Activated naive CD4-positive, alpha-beta T cell treated with anti-CD3 and anti-CD28 coated beads for 36 hours (primary cell): ENCODE measurements around the gene NUDT16L1. TPM values are rescaled to one million over a fixed set of nuclear protein-coding genes. Genes with fewer than 3 reads are reported as not detected.
A peak's percentile ranks its signal among the peaks of the same experiment; 100 is the strongest.

Experiments used
- CTCF ChIA-PET: fragments of 350-600 bp; sonication (Branson Sonifier 250); formaldehyde crosslinking; loops from one replicate; lab custom pipeline; 2021; ENCODE audit warnings: antibody characterized with exemption; lab: Charles Lee
- DNase-seq: peaks from one replicate; pipeline ENCODE4 v3.0.0-alpha.2; 2020
- H3K27ac Mint-ChIP-seq: one replicate; pipeline ENCODE4 v1.8.0; 2021; ENCODE audit warnings: mild to moderate bottlenecking, mixed read lengths
- H3K27me3 Mint-ChIP-seq: one replicate; pipeline ENCODE4 v1.8.0; 2021; ENCODE audit warnings: low read depth, mixed read lengths
- H3K36me3 Mint-ChIP-seq: one replicate; pipeline ENCODE4 v1.8.0; 2021; ENCODE audit warnings: low read depth, mixed read lengths
- H3K4me1 Mint-ChIP-seq: one replicate; pipeline ENCODE4 v1.8.0; 2021; ENCODE audit warnings: low read depth, mixed read lengths
- H3K4me3 Mint-ChIP-seq: one replicate; pipeline ENCODE4 v1.8.0; 2021; ENCODE audit warnings: mild to moderate bottlenecking, moderate library complexity, mixed read lengths
- H3K9me3 Mint-ChIP-seq: one replicate; pipeline ENCODE4 v1.8.0; 2021; ENCODE audit warnings: mixed read lengths
- intact Hi-C: fragments of 100-400 bp; cut with micrococcal nuclease; formaldehyde crosslinking; loops from one replicate; pipeline ENCODE4 v1.15.1; 2023
- total RNA-seq, 2 experiments: library from RNA; stranded (reverse); gene quantifications; one replicate each; pipeline ENCODE4 v1.2.3, GENCODE V29; 2021

Gene NUDT16L1
- total RNA-seq, 2 experiments from 2014 or later, result 20.0 to 20.7 TPM

GRCh38 chr16:4655801-4656200 lies 37.6 kb upstream of the NUDT16L1 start:
- CTCF ChIA-PET, result interaction anchor here (0.7 kb wide), 1 partner anchor 81 kb away, joined by 4 read pairs; no protein-coding TSS in a partner anchor
- no peaks in the 10 kb centered on the region for H3K27me3 Mint-ChIP-seq
- H3K9me3 Mint-ChIP-seq, result no peaks in the 10 kb centered on the region
- intact Hi-C loops, result no loop called here
- H3K27ac Mint-ChIP-seq, result no peak overlapping the region
- peaks cover 21% of the 10 kb centered on the region for H3K4me1 Mint-ChIP-seq
- DNase-seq, result no peak
- H3K36me3 Mint-ChIP-seq, result peaks cover 17% of the 10 kb centered on the region
- H3K4me3 Mint-ChIP-seq, result no peak overlapping the region

DNA sequence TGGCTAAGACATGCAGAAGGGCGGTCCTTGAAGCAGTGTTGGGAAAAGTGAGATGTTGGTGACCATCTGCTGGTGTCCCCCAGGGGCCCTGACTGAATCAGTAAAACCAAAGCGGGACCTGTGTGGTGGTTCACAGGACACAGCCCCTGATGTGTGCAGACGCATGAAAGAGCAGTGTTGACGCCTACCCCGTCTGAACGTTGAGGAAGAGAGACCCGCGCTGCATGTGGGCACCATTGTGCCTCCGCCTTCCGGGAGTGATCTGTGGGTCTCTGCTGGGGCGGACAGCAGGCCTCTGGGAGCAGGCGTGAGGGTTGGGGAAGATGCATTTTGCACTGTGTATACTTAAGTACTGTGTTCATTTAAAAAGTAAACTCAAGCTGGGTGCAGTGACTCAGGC lies 37.1 kb upstream of the NUDT16L1 start:
- no peaks in the 10 kb centered on the region for H3K27me3 Mint-ChIP-seq
- H3K4me3 Mint-ChIP-seq, result no peak overlapping the region
- DNase-seq, result no peak
- H3K36me3 Mint-ChIP-seq, result peaks cover 17% of the 10 kb centered on the region
- no peak overlapping the region for H3K27ac Mint-ChIP-seq
- peaks cover 26% of the 10 kb centered on the region for H3K4me1 Mint-ChIP-seq
- CTCF ChIA-PET, result no interaction called here
- intact Hi-C loops, result no loop called here
- no peaks in the 10 kb centered on the region for H3K9me3 Mint-ChIP-seq

- Mint-ChIP-seq H3K9me3 (no peaks in the 10 kb centered on the region), H3K36me3 (peaks cover 16% of the 10 kb centered on the region), H3K4me1 (peaks cover 33% of the 10 kb centered on the region), H3K27ac (no peak overlapping the region), H3K27me3 (no peaks in the 10 kb centered on the region), H3K4me3 (no peak overlapping the region)
- no peak for DNase-seq
- intact Hi-C loops, result no loop called here
- CTCF ChIA-PET, result no interaction called here
Measured at GRCh38 chr16:4656695-4657686, 36.4 kb upstream of the NUDT16L1 start.

DNA sequence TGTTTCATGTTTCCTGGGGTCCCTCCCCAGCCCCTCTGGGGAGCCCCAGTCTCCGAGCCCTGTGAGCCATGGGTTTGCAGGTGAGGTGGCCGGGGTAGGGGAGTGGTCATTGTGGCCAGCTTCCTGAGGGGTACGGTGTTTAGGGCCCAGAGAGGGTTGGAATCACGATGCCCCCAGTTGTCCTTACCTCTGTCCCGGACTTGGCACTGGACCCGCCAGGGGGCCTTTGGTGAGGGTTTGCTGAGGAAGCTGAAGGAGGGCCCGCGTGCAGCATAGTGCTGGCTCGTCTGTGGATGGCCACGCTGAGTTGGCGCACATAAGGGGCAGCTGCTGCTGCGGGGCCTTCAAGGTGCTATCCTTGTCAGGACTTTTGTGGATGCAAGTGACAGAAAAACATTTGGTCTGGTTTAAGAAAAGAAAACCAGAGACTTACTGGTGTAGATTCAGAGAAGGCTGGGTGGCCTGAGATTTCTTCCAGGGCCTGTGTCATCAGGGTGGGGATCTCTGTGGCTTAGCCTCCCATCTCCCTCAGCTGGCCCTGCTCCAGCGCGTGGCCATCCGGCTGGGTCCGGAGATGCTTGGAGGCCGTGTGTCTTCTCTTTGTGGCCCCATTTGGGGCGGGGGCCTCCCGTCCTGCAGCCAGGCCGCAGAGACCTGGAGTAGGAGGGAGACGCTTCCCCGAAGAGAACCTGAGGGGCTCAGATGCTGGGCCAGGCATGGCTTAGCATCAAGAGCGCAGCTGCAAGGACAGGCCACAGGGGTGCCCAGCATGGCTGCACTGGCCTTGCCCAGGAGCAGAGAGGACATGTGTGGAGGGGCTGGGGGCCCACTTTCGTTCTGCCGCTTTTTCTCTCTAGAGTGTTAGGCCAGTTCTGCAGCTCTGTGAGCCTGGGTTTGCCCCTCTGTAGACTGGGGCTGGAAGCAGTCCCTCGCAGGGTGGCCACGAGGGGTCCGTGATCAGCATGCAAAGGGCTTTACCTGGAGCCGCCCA lies 33.7 kb upstream of the NUDT16L1 start:
- no peaks in the 10 kb centered on the region for H3K9me3 Mint-ChIP-seq
- no peaks in the 10 kb centered on the region for H3K27me3 Mint-ChIP-seq
- peaks cover 57% of the 10 kb centered on the region for H3K4me1 Mint-ChIP-seq
- peaks cover 19% of the 10 kb centered on the region for H3K36me3 Mint-ChIP-seq
- H3K4me3 Mint-ChIP-seq, result no peak overlapping the region
- intact Hi-C loops, result loop anchor here (2.0 kb wide), 1 partner anchor 17 kb away; no protein-coding TSS in a partner anchor
- DNase-seq, result no peak
- H3K27ac Mint-ChIP-seq, result no peak overlapping the region
- CTCF ChIA-PET, result interaction anchor here (0.9 to 1.2 kb wide), 2 partner anchors 8 to 34 kb away, joined by 4 to 6 read pairs; no protein-coding TSS in a partner anchor

DNA sequence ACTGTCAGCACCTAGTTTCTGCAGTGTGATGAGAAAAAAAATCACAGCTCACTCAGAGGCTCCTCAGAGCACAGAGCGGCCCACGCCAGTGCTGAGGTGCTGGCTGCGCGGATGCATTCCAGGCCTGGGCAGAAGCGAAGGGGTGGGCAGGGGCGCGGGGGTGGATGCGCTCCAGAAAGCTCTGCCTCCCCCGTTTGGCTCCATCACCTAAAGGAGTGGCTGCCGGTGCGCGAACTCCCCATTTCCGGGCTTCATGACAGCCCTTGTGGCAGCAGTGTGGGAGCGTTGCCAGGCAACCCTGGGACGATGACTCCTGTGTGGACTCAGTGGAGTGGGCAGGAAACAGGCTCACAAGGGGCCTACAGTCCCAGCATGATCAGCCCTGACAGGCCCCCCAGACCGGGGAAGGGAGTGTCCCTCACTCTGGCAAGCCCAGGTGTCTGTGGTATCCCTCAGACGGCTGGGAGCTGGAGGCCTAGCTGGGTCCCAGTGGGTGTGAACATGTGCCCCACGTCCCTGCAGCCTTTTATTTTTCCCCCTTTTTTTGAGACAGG lies 32.8 kb upstream of the NUDT16L1 start:
- Mint-ChIP-seq H3K27ac (peak overlapping the region; percentile 61), H3K27me3 (no peaks in the 10 kb centered on the region), H3K4me1 (peaks cover 65% of the 10 kb centered on the region), H3K4me3 (no peak overlapping the region), H3K36me3 (peaks cover 18% of the 10 kb centered on the region), H3K9me3 (no peaks in the 10 kb centered on the region)
- intact Hi-C loops, result loop anchor here (2.0 kb wide), 1 partner anchor 16 kb away; no protein-coding TSS in a partner anchor
- CTCF ChIA-PET, result interaction anchor here (0.7 to 1.0 kb wide), 3 partner anchors 9 to 178 kb away, joined by 5 to 7 read pairs (median 6); no protein-coding TSS in a partner anchor
- DNase-seq, result peak; percentile 89

DNA sequence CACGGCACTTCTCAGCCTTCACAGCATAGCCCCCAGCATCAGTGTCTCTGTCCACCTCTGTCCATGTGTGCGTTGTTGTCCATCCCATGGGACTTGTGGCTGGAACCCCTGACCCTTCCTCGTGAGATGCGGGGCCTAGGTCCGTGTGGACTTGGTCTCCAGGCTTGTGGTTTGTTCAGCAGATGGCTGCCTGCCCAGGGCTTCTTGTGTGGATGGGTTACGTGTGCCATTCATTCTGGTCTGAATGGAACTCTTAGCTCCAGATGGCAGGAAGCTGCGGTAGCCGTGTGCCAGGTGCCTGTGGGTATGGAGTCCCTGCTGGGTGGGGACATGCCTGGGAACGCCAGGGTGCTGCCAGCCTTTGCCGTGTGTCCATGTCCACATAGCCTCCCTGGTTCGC lies 31.7 kb upstream of the NUDT16L1 start:
- peaks cover 17% of the 10 kb centered on the region for H3K36me3 Mint-ChIP-seq
- peaks cover 69% of the 10 kb centered on the region for H3K4me1 Mint-ChIP-seq
- CTCF ChIA-PET, result no interaction called here

GRCh38 chr16:4663465-4663776 lies 29.9 kb upstream of the NUDT16L1 start:
- Mint-ChIP-seq H3K27me3 (no peaks in the 10 kb centered on the region), H3K9me3 (no peaks in the 10 kb centered on the region), H3K36me3 (peaks cover 15% of the 10 kb centered on the region), H3K4me3 (no peak overlapping the region), H3K27ac (peak overlapping the region; percentile 86), H3K4me1 (peaks cover 69% of the 10 kb centered on the region)
- CTCF ChIA-PET, result no interaction called here
- intact Hi-C loops, result no loop called here
- no peak for DNase-seq

More for the DNA sequence above, 31.7 kb upstream of the NUDT16L1 start:
- no peaks in the 10 kb centered on the region for H3K9me3 Mint-ChIP-seq
- H3K27me3 Mint-ChIP-seq, result no peaks in the 10 kb centered on the region
- H3K27ac Mint-ChIP-seq, result no peak overlapping the region
- H3K4me3 Mint-ChIP-seq, result no peak overlapping the region
- intact Hi-C loops, result loop anchor here (2.0 kb wide), 1 partner anchor 15 kb away; no protein-coding TSS in a partner anchor
- DNase-seq, result no peak

DNA sequence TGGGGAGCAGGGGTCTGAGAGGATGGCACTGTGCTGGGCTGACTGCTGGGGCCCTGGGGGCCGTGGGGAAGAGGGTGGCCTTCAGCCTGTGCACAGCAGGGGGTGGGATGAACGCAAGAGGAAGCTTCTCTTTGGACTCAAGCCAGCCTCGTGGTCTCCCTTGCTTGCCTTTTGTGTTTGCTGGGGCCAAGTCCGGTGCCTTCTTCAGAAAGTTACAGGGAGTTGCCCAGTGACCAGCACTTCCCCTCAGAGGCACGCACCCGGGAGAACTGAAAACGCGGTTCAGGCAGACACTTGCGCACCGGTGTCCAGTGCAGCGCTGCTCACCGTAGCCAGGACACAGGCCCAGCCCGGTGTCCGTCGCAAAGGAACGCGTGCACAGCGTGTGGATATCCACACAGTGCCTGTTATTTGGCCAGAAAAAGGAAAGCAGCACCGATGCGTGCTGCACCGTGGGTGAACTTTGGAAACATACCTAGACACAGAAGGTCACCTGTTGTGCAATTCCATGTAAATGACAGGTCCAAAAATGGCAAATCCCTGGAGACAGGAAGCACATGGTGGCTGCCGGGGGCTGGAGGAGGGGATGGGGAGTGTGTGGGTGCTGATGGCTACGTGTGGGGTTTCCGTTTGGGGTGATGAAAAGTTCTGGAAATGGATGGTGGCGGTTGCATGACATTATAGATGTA lies 29.4 kb upstream of the NUDT16L1 start:
- Mint-ChIP-seq H3K27me3 (no peaks in the 10 kb centered on the region), H3K4me1 (peaks cover 65% of the 10 kb centered on the region), H3K36me3 (peaks cover 10% of the 10 kb centered on the region), H3K4me3 (peak overlapping the region; percentile 32), H3K27ac (peak overlapping the region; percentile 86), H3K9me3 (no peaks in the 10 kb centered on the region)
- CTCF ChIA-PET, result interaction anchor here (0.7 to 0.9 kb wide), 2 partner anchors 10 to 14 kb away, joined by 3 to 4 read pairs; no protein-coding TSS in a partner anchor
- DNase-seq, result peak; percentile 45
- intact Hi-C loops, result loop anchor here (2.0 kb wide), 1 partner anchor 47 kb away; no protein-coding TSS in a partner anchor

DNA sequence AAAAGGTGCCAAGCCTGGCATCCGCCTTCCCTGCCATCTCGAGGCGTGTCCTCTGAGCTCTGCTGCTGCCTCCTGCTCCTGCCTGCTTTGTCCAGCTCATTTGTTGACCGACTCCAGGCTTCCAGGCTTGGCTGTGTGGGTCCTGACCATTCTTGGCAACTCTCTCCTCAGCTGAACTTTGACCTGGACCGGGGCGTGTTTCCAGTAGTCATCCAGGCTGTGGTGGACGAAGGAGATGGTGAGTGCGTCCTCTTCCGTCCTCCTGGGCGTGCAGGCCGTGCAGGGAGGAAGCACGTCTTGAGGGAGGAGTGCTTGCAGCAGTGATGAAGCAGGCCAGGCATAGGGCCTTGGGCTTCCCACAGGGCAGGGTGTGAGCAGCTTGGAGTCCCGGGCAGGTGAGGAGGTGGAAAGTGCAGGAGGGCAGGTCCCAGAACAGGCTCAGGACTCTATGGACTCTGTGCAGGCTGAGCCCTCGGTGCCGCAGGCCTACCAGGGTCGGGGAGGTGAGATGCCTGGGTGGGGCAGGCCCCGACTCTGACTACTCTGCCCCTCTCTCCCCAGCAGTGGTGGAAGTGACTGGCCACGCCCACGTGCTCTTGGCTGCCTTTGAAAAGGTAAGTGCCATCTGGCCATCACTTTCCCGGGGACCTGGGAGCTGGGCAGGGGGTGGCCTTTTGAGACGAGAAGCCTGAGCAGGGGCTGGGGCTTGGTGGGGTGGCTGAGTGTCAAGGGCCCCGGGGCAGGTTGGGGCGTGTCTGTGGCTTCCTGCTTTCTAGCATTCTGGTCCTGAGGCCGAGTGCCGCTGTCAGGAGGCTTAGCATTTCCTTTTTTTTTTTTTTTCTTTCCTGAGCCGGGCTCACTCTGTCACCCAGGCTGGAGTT lies 28.6 kb upstream of the NUDT16L1 start:
- CTCF ChIA-PET, result interaction anchor here (0.6 to 1.1 kb wide), 4 partner anchors 11 to 568 kb away, joined by 3 to 4 read pairs (median 3); no protein-coding TSS in a partner anchor
- H3K36me3 Mint-ChIP-seq, result peaks cover 10% of the 10 kb centered on the region
- intact Hi-C loops, result loop anchor here (1.0 to 2.0 kb wide), 3 partner anchors 12 to 48 kb away; partner anchors contain the start of gene MGRN1
- H3K4me1 Mint-ChIP-seq, result peaks cover 58% of the 10 kb centered on the region
- H3K27me3 Mint-ChIP-seq, result no peaks in the 10 kb centered on the region
- H3K9me3 Mint-ChIP-seq, result no peaks in the 10 kb centered on the region
- DNase-seq, result peak; percentile 73
- peak overlapping the region; percentile 43 for H3K4me3 Mint-ChIP-seq
- peak overlapping the region; percentile 86 for H3K27ac Mint-ChIP-seq

DNA sequence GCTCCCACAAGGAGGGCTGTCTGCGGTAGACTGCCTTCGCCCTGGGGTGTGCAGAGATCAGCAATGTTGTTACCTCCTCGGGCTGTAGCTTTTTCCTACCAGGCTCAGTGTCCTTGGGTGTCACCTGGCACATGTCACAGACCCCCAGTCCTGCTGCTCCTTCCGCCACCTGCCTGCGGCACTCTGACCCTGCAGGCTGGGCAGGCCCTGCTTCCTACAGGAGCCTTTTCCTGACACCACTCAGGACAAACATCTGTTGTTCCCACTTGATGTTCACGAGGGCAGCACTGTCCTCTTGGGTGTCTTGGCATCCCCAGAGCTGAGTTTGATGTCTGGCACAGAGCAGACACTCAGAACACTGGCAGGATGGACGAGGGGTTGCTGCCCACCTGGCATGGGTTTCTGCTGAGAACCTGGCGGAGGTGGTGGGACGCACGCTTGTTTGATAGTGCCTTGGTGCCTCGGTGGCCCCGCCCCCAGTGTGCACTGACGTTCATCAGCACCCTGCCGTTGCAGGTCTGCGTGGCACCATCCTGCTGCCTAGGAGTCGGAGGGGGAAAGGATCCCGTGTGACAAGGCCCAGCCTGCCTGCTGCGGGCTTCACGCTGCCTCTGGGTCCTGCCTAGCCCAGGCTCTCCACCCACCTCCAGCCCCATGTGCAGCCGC lies 26.7 kb upstream of the NUDT16L1 start:
- peaks cover 10% of the 10 kb centered on the region for H3K36me3 Mint-ChIP-seq
- H3K4me1 Mint-ChIP-seq, result peaks cover 39% of the 10 kb centered on the region
- CTCF ChIA-PET, result interaction anchor here (1.1 kb wide), 1 partner anchor 16 kb away, joined by 3 read pairs; no protein-coding TSS in a partner anchor
- no peak overlapping the region for H3K27ac Mint-ChIP-seq
- intact Hi-C loops, result no loop called here
- H3K27me3 Mint-ChIP-seq, result no peaks in the 10 kb centered on the region
- H3K4me3 Mint-ChIP-seq, result no peak overlapping the region
- no peak for DNase-seq
- H3K9me3 Mint-ChIP-seq, result no peaks in the 10 kb centered on the region
